ENCODE data around the gene JAM2.
"Not testable (repeated sequence)": the region's sequence is repeated elsewhere in the genome, so short reads cannot be mapped to it uniquely, and the experiment has no call there.

The JAM2 gene

GRCh38 chr21:25708467-25709065, 69.5 kb downstream of the JAM2 start:
- no peak overlapping the region for H3K4me3 ChIP-seq

GRCh38 chr21:25709684-25710265, 70.7 kb downstream of the JAM2 start:
- H3K27ac ChIP-seq, result no peak overlapping the region
- H3K4me3 ChIP-seq, result no peak overlapping the region

More at GRCh38 chr21:25708467-25709065, 69.5 kb downstream of the JAM2 start:
- H3K27ac ChIP-seq, result no peak overlapping the region

- H3K4me3 ChIP-seq, result no peak overlapping the region
- H3K27ac ChIP-seq, result no peak overlapping the region
Observed at GRCh38 chr21:25710550-25710949, 71.5 kb downstream of the JAM2 start.

- not testable (repeated sequence) for H3K27ac ChIP-seq, H3K4me3 ChIP-seq
Observed at GRCh38 chr21:25714066-25714465, 75.0 kb downstream of the JAM2 start.

GRCh38 chr21:25717491-25718147, 78.6 kb downstream of the JAM2 start:
- Histone ChIP-seq H3K27ac (no peak overlapping the region), H3K4me3 (no peak overlapping the region)

GRCh38 chr21:25721987-25722386, 82.9 kb downstream of the JAM2 start:
- no peak overlapping the region for H3K27ac ChIP-seq

GRCh38 chr21:25722631-25723030, 83.6 kb downstream of the JAM2 start:
- no peak overlapping the region for H3K4me3 ChIP-seq
- H3K27ac ChIP-seq, result no peak overlapping the region

More at GRCh38 chr21:25721987-25722386, 82.9 kb downstream of the JAM2 start:
- H3K4me3 ChIP-seq, result no peak overlapping the region

- Histone ChIP-seq H3K4me3 (no peak overlapping the region), H3K27ac (no peak overlapping the region)
Observed at GRCh38 chr21:25732091-25732760, 93.2 kb downstream of the JAM2 start.

- peak overlapping the region; percentile 54 to 96 (median 85) for H3K4me3 ChIP-seq
Observed at GRCh38 chr21:25733859-25734653, 95.0 kb downstream of the JAM2 start.

GRCh38 chr21:25734654-25734903, 95.5 kb downstream of the JAM2 start:
- Histone ChIP-seq H3K27ac (peak overlapping the region; percentile 63 to 100 (median 99)), H3K4me3 (peak overlapping the region; percentile 54 to 96 (median 85))

More at GRCh38 chr21:25733859-25734653, 95.0 kb downstream of the JAM2 start:
- peak overlapping the region; percentile 63 to 100 (median 99) for H3K27ac ChIP-seq

- Histone ChIP-seq H3K4me3 (peak within 1 kb of the TSS; percentile 54 to 96 (median 85)), H3K27ac (peak within 1 kb of the TSS; percentile 91 to 100 (median 99))
Observed at GRCh38 chr21:25734904-25735645, 96.0 kb downstream of the JAM2 start, which contains the start of the genes ATP5PF and GABPA. Gene ATP5PF (minus strand): TSS chr21:25734904. CDS start chr21:25729794, 5,110 bp downstream. Gene GABPA (plus strand): TSS chr21:25734972. CDS start chr21:25741599, 6,627 bp downstream.

GRCh38 chr21:25735646-25736597, 96.9 kb downstream of the JAM2 start:
- Histone ChIP-seq H3K4me3 (peak overlapping the region; percentile 54 to 96 (median 85)), H3K27ac (peak overlapping the region; percentile 91 to 100 (median 99))

- H3K27ac ChIP-seq, result no peak overlapping the region
Observed at GRCh38 chr21:25737421-25737820, 98.4 kb downstream of the JAM2 start.

GRCh38 chr21:25742900-25743299, 103.8 kb downstream of the JAM2 start:
- peak overlapping the region in 2 of 21 experiments; percentile 5 to 54 for H3K27ac ChIP-seq
- no peak overlapping the region for H3K4me3 ChIP-seq

More at GRCh38 chr21:25737421-25737820, 98.4 kb downstream of the JAM2 start:
- no peak overlapping the region for H3K4me3 ChIP-seq

GRCh38 chr21:25744854-25745253, 105.8 kb downstream of the JAM2 start:
- no peak overlapping the region for H3K27ac ChIP-seq
- H3K4me3 ChIP-seq, result no peak overlapping the region

GRCh38 chr21:25750085-25750484, 111.0 kb downstream of the JAM2 start:
- Histone ChIP-seq H3K4me3 (no peak overlapping the region), H3K27ac (no peak overlapping the region)

GRCh38 chr21:25752416-25752815, 113.4 kb downstream of the JAM2 start:
- H3K27ac ChIP-seq, result no peak overlapping the region

More at GRCh38 chr21:25752416-25752815, 113.4 kb downstream of the JAM2 start:
- H3K4me3 ChIP-seq, result no peak overlapping the region

Measured in skin epidermis (tissue), 12 donors.